CD8-positive, alpha-beta memory T cell (primary cell): ENCODE results near the gene TSPAN14. TPM values are rescaled to one million over a fixed set of nuclear protein-coding genes. Genes with fewer than 3 reads are reported as not detected.
"Not testable (repeated sequence)": the region's sequence is repeated elsewhere in the genome, so short reads cannot be mapped to it uniquely, and the experiment has no call there.

Experiments
- CTCF ChIA-PET: fragments of 350-600 bp; sonication (Branson Sonifier 250); formaldehyde crosslinking; loops from one replicate; lab custom pipeline; 2021; ENCODE audit warnings: antibody characterized with exemption; lab: Charles Lee
- POLR2A ChIA-PET: fragments of 350-600 bp; sonication (Branson Sonifier 250); formaldehyde crosslinking; loops from one replicate; lab custom pipeline; 2021; ENCODE audit warnings: antibody characterized with exemption; lab: Charles Lee
- DNase-seq, 5 donors: peaks; one replicate each; pipeline versions ENCODE4 v3.0.0 to v3.0.0-alpha.2; 2020 to 2022; ENCODE audit warnings: mixed read lengths in 1 of 5
- H3K27ac ChIP-seq: one replicate; pipeline ENCODE4 v1.7.0; 2013; ENCODE audit warnings: low read depth, mild to moderate bottlenecking, low read length, moderate library complexity
- H3K27me3 ChIP-seq: 2 replicates; pipeline ENCODE4 v1.7.0; 2013; ENCODE audit warnings: low read length, mild to moderate bottlenecking; ENCODE audit not compliant: insufficient read depth, poor library complexity, severe bottlenecking
- H3K36me3 ChIP-seq: 2 replicates; pipeline ENCODE4 v1.7.0; 2013; ENCODE audit warnings: mild to moderate bottlenecking, low read length, moderate library complexity; ENCODE audit not compliant: insufficient read depth
- H3K4me1 ChIP-seq: 2 replicates; pipeline ENCODE4 v1.7.0; 2013; ENCODE audit warnings: mild to moderate bottlenecking, low read length, moderate library complexity; ENCODE audit not compliant: insufficient read depth
- H3K4me3 ChIP-seq: 2 replicates; pipeline ENCODE4 v1.7.0; 2013; ENCODE audit warnings: mild to moderate bottlenecking, low read length
- H3K9me3 ChIP-seq: 2 replicates; pipeline ENCODE4 v1.7.0; 2013; ENCODE audit warnings: mild to moderate bottlenecking, low read length
- H3K27ac Mint-ChIP-seq, 8 donors: one replicate each; pipeline ENCODE4 v1.8.0; 2020 to 2021; ENCODE audit warnings: mixed read lengths in 8 of 8, mild to moderate bottlenecking in 6 of 8, inconsistent platforms in 3 of 8, moderate library complexity in 3 of 8
- H3K27me3 Mint-ChIP-seq, 2 donors: one replicate each; pipeline ENCODE4 v1.8.0; 2020 to 2021; ENCODE audit warnings: mixed read lengths in 2 of 2, mild to moderate bottlenecking in 1 of 2, moderate library complexity in 1 of 2
- H3K36me3 Mint-ChIP-seq, 3 donors: one replicate each; pipeline ENCODE4 v1.8.0; 2020 to 2021; ENCODE audit warnings: mixed read lengths in 3 of 3, inconsistent platforms in 1 of 3, mild to moderate bottlenecking in 1 of 3
- H3K4me1 Mint-ChIP-seq, 3 donors: one replicate each; pipeline ENCODE4 v1.8.0; 2020 to 2021; ENCODE audit warnings: mixed read lengths in 3 of 3, inconsistent platforms in 1 of 3, mild to moderate bottlenecking in 1 of 3
- H3K4me3 Mint-ChIP-seq, 7 donors: one replicate each; pipeline ENCODE4 v1.8.0; 2020 to 2021; ENCODE audit warnings: mixed read lengths in 7 of 7, mild to moderate bottlenecking in 6 of 7, moderate library complexity in 4 of 7, inconsistent platforms in 2 of 7
- H3K9me3 Mint-ChIP-seq, 5 donors: one replicate each; pipeline ENCODE4 v1.8.0; 2020 to 2022; ENCODE audit warnings: mixed read lengths in 5 of 5, mild to moderate bottlenecking in 3 of 5, moderate library complexity in 2 of 5, inconsistent platforms in 1 of 5
- polyA plus RNA-seq: library from polyadenylated mRNA; unstranded; fragments of 300-500 nt; fragmentation: Illumina TruSeq; gene quantifications from one replicate; pipeline ENCODE4 v1.2.3, GENCODE V29; 2021
- total RNA-seq, 2 experiments: library from RNA; stranded (reverse); gene quantifications; one replicate each; pipeline ENCODE4 v1.2.3, GENCODE V29; 2021

The TSPAN14 gene
- total and polyA plus RNA-seq, 3 experiments from 2014 or later = 46.1 to 220 (median 46.8) TPM

GRCh38 chr10:80474597-80474910 is 20.4 kb downstream of the TSPAN14 start:
- Histone ChIP-seq H3K9me3 (no peaks in the 10 kb centered on the region), H3K36me3 (peaks cover 21% of the 10 kb centered on the region), H3K27me3 (no peaks in the 10 kb centered on the region), H3K4me3 (no peak overlapping the region), H3K4me1 (peaks cover 72% of the 10 kb centered on the region), H3K27ac (no peak overlapping the region)
- Mint-ChIP-seq H3K27ac (peak overlapping the region; percentile 73 to 96 (median 94)), H3K27me3 (no peaks in the 10 kb centered on the region), H3K9me3 (no peaks in the 10 kb centered on the region), H3K4me1 (peaks cover 81 to 89% (median 87%) of the 10 kb centered on the region in 3 donors), H3K4me3 (peak overlapping the region in 4 of 7 donors; percentile 31 to 60 (median 48)), H3K36me3 (peaks cover 16 to 65% (median 20%) of the 10 kb centered on the region in 3 donors)
- no peak for DNase-seq
- POLR2A ChIA-PET = interaction anchor here (0.7 to 1.3 kb wide), 2 partner anchors 10 to 13 kb away, joined by 3 to 4 read pairs; no protein-coding TSS in a partner anchor
- CTCF ChIA-PET = interaction anchor here (1.3 to 27.0 kb wide), 6 partner anchors 8 to 30 kb away, joined by 4 to 498 read pairs (median 6); no protein-coding TSS in a partner anchor

- Histone ChIP-seq H3K27me3 (no peaks in the 10 kb centered on the region), H3K4me1 (peaks cover 70% of the 10 kb centered on the region), H3K4me3 (no peak overlapping the region), H3K36me3 (peaks cover 21% of the 10 kb centered on the region), H3K27ac (no peak overlapping the region), H3K9me3 (no peaks in the 10 kb centered on the region)
- DNase-seq = no peak
- H3K4me1 Mint-ChIP-seq = peaks cover 79 to 85% (median 84%) of the 10 kb centered on the region in 3 donors
- peak overlapping the region; percentile 73 to 95 (median 92) for H3K27ac Mint-ChIP-seq
- peak overlapping the region in 3 of 7 donors; percentile 31 to 60 (median 39) for H3K4me3 Mint-ChIP-seq
- POLR2A ChIA-PET = interaction anchor here (0.7 to 1.3 kb wide), 2 partner anchors 9 to 12 kb away, joined by 3 to 4 read pairs; no protein-coding TSS in a partner anchor
- H3K36me3 Mint-ChIP-seq = peaks cover 16 to 63% (median 20%) of the 10 kb centered on the region in 3 donors
- CTCF ChIA-PET = interaction anchor here (1.3 to 27.0 kb wide), 6 partner anchors 9 to 31 kb away, joined by 4 to 498 read pairs (median 6); no protein-coding TSS in a partner anchor
- no peaks in the 10 kb centered on the region for H3K27me3 Mint-ChIP-seq
- H3K9me3 Mint-ChIP-seq = no peaks in the 10 kb centered on the region
Measured at GRCh38 chr10:80474941-80475340, 20.8 kb downstream of the TSPAN14 start.

- peaks cover 21% of the 10 kb centered on the region for H3K36me3 ChIP-seq
- not testable (repeated sequence) for H3K9me3 Mint-ChIP-seq, H3K9me3 ChIP-seq, H3K4me3 ChIP-seq, DNase-seq, H3K27ac ChIP-seq, H3K27me3 ChIP-seq, H3K27me3 Mint-ChIP-seq
- ChIA-PET CTCF (interaction anchor here (1.3 to 27.0 kb wide), 6 partner anchors 8 to 32 kb away, joined by 4 to 498 read pairs (median 6); no protein-coding TSS in a partner anchor), POLR2A (interaction anchor here (1.3 kb wide), 1 partner anchor 12 kb away, joined by 4 read pairs; no protein-coding TSS in a partner anchor)
- H3K36me3 Mint-ChIP-seq = peaks cover 20 to 65% (median 20%) of the 10 kb centered on the region in 3 donors
- peaks cover 76 to 85% (median 84%) of the 10 kb centered on the region in 3 donors for H3K4me1 Mint-ChIP-seq
- H3K4me3 Mint-ChIP-seq = peak overlapping the region in 2 of 7 donors; percentile 5 to 59
- peak overlapping the region in 7 of 8 donors; percentile 12 to 95 (median 80) for H3K27ac Mint-ChIP-seq
- peaks cover 63% of the 10 kb centered on the region for H3K4me1 ChIP-seq
Measured at GRCh38 chr10:80475641-80476040, 21.5 kb downstream of the TSPAN14 start.

GRCh38 chr10:80476685-80477084 is 22.6 kb downstream of the TSPAN14 start:
- Mint-ChIP-seq H3K27me3 (no peaks in the 10 kb centered on the region), H3K27ac (peak overlapping the region in 6 of 8 donors; percentile 8 to 76 (median 53)), H3K4me3 (peak overlapping the region in 2 of 7 donors; percentile 2 to 13), H3K36me3 (peaks cover 20 to 64% (median 23%) of the 10 kb centered on the region in 3 donors), H3K4me1 (peaks cover 73 to 83% (median 83%) of the 10 kb centered on the region in 3 donors), H3K9me3 (no peaks in the 10 kb centered on the region)
- Histone ChIP-seq H3K27me3 (no peaks in the 10 kb centered on the region), H3K9me3 (no peaks in the 10 kb centered on the region), H3K27ac (no peak overlapping the region), H3K36me3 (peaks cover 15% of the 10 kb centered on the region), H3K4me1 (peaks cover 60% of the 10 kb centered on the region), H3K4me3 (no peak overlapping the region)
- CTCF ChIA-PET = interaction anchor here (1.1 to 27.0 kb wide), 2 partner anchors 16 to 27 kb away, joined by 4 to 498 read pairs; no protein-coding TSS in a partner anchor
- POLR2A ChIA-PET = interaction anchor here (0.7 kb wide), 1 partner anchor 15 kb away, joined by 4 read pairs; no protein-coding TSS in a partner anchor
- no peak for DNase-seq

- H3K9me3 ChIP-seq = no peaks in the 10 kb centered on the region
- H3K4me1 ChIP-seq = peaks cover 51% of the 10 kb centered on the region
- Mint-ChIP-seq H3K27ac (peak overlapping the region in 7 of 8 donors; percentile 48 to 91 (median 64)), H3K9me3 (no peaks in the 10 kb centered on the region), H3K27me3 (no peaks in the 10 kb centered on the region), H3K4me1 (peaks cover 65 to 83% (median 83%) of the 10 kb centered on the region in 3 donors), H3K36me3 (peaks cover 17 to 63% (median 20%) of the 10 kb centered on the region in 3 donors), H3K4me3 (peak overlapping the region in 2 of 7 donors; percentile 14 to 37)
- no peak for DNase-seq
- no peak overlapping the region for H3K4me3 ChIP-seq
- no peaks in the 10 kb centered on the region for H3K27me3 ChIP-seq
- H3K36me3 ChIP-seq = peaks cover 5% of the 10 kb centered on the region
- ChIA-PET POLR2A (interaction anchor here (0.8 kb wide), 1 partner anchor 10 kb away, joined by 3 read pairs; no protein-coding TSS in a partner anchor), CTCF (interaction anchor here (1.0 to 27.0 kb wide), 2 partner anchors 10 to 26 kb away, joined by 3 to 498 read pairs; no protein-coding TSS in a partner anchor)
- H3K27ac ChIP-seq = no peak overlapping the region
Measured at GRCh38 chr10:80477813-80478212, 23.7 kb downstream of the TSPAN14 start.

GRCh38 chr10:80480373-80480772 is 26.3 kb downstream of the TSPAN14 start:
- Mint-ChIP-seq H3K4me3 (peak overlapping the region in 3 of 7 donors; percentile 12 to 41 (median 14)), H3K4me1 (peaks cover 64 to 83% (median 83%) of the 10 kb centered on the region in 3 donors), H3K27ac (peak overlapping the region in 4 of 8 donors; percentile 51 to 78 (median 66)), H3K36me3 (peaks cover 14 to 51% (median 20%) of the 10 kb centered on the region in 3 donors)
- H3K27me3 ChIP-seq, H3K27me3 Mint-ChIP-seq, H3K9me3 Mint-ChIP-seq, POLR2A ChIA-PET, DNase-seq, H3K9me3 ChIP-seq, H3K4me3 ChIP-seq, H3K36me3 ChIP-seq, H3K27ac ChIP-seq: not testable (repeated sequence)
- CTCF ChIA-PET = interaction anchor here (2.0 kb wide), 1 partner anchor 24 kb away, joined by 10 read pairs; no protein-coding TSS in a partner anchor
- peaks cover 49% of the 10 kb centered on the region for H3K4me1 ChIP-seq

GRCh38 chr10:80480852-80481251 is 26.7 kb downstream of the TSPAN14 start:
- H3K36me3 Mint-ChIP-seq = peaks cover 14 to 50% (median 20%) of the 10 kb centered on the region in 3 donors
- no peaks in the 10 kb centered on the region for H3K27me3 Mint-ChIP-seq
- CTCF ChIA-PET = interaction anchor here (2.0 kb wide), 1 partner anchor 24 kb away, joined by 10 read pairs; no protein-coding TSS in a partner anchor
- H3K4me3 ChIP-seq = no peak overlapping the region
- peaks cover 67 to 83% (median 83%) of the 10 kb centered on the region in 3 donors for H3K4me1 Mint-ChIP-seq
- peak overlapping the region in 3 of 7 donors; percentile 2 to 41 (median 12) for H3K4me3 Mint-ChIP-seq
- DNase-seq = no peak
- H3K9me3 Mint-ChIP-seq = no peaks in the 10 kb centered on the region
- no peaks in the 10 kb centered on the region for H3K36me3 ChIP-seq
- POLR2A ChIA-PET = interaction anchor here (0.6 kb wide), 1 partner anchor 20 kb away, joined by 6 read pairs; no protein-coding TSS in a partner anchor
- H3K9me3 ChIP-seq = no peaks in the 10 kb centered on the region
- no peak overlapping the region for H3K27ac ChIP-seq
- no peaks in the 10 kb centered on the region for H3K27me3 ChIP-seq
- H3K27ac Mint-ChIP-seq = peak overlapping the region in 5 of 8 donors; percentile 23 to 81 (median 54)
- peaks cover 53% of the 10 kb centered on the region for H3K4me1 ChIP-seq
